Breast epithelium (tissue), 4 donors: ENCODE results near the gene SLC66A2. TPM values are rescaled to one million over a fixed set of nuclear protein-coding genes. Genes with fewer than 3 reads are reported as not detected.
A peak's percentile ranks its signal among the peaks of the same experiment; 100 is the strongest.

Experiments used
- DNase-seq, 2 donors: peaks; one replicate each; pipeline ENCODE4 v3.0.0-alpha.2; 2019; ENCODE audit warnings: low spot score in 2 of 2
- H3K27ac ChIP-seq, 2 donors: fragments of 200-600 bp; sonication (generic) in 1 of 2; one replicate each; pipeline ENCODE4 v1.5.1; 2016 to 2019; ENCODE audit warnings: mild to moderate bottlenecking in 1 of 2
- H3K27me3 ChIP-seq, 2 donors: fragments of 200-600 bp; sonication (generic) in 1 of 2; one replicate each; pipeline versions ENCODE4 v1.5.1 to v1.6.0; 2017 to 2019; ENCODE audit warnings: control low read depth in 1 of 2, mild to moderate bottlenecking in 1 of 2
- H3K36me3 ChIP-seq: fragments of 200-600 bp; one replicate; pipeline ENCODE4 v1.5.1; 2019
- H3K4me1 ChIP-seq, 2 donors: fragments of 200-600 bp; sonication (generic); one replicate each; pipeline ENCODE4 v1.5.1; 2016 to 2019; ENCODE audit warnings: control low read depth in 1 of 2
- H3K4me3 ChIP-seq, 3 donors: fragments of 200-600 bp; sonication (generic); 1 replicate in 2 of 3; 2 replicates in 1 of 3; pipeline ENCODE4 v1.5.1; 2016 to 2019; ENCODE audit warnings: mild to moderate bottlenecking in 3 of 3, moderate library complexity in 2 of 3
- H3K9me3 ChIP-seq, 2 donors: fragments of 200-600 bp; sonication (generic) in 1 of 2; one replicate each; pipeline ENCODE4 v1.5.1; 2016 to 2019; ENCODE audit warnings: control low read depth in 1 of 2
- POLR2A ChIP-seq: fragments of 450-650 bp; IDR thresholded peaks from one replicate; pipeline ENCODE4 v1.6.1; 2016; ENCODE audit warnings: antibody characterized with exemption, mild to moderate bottlenecking, moderate library complexity
- POLR2AphosphoS5 ChIP-seq, 3 donors: sonication (generic); formaldehyde crosslinking; IDR thresholded peaks; one replicate each; pipeline ENCODE4 v1.6.1; 2017; ENCODE audit warnings: antibody characterized with exemption in 3 of 3
- intact Hi-C: fragments of 100-400 bp; cut with DNase I; formaldehyde crosslinking; loops from one replicate; pipeline ENCODE4 v1.15.1; 2023; ENCODE audit warnings: low total_unique reads
- total RNA-seq, 3 donors: library from RNA; depleted of rRNA; stranded (reverse); fragments of >200 nt; gene quantifications; one replicate each; pipeline ENCODE4 v1.1.0, GENCODE V29; 2016
- TF ChIP-seq, protein P1 (sequence below), 3 donors: fragments of 450-650 bp; IDR thresholded peaks; one replicate each; pipeline ENCODE4 v1.5.1; 2016 to 2017; ENCODE audit warnings: antibody characterized with exemption in 3 of 3, mild to moderate bottlenecking in 3 of 3, moderate library complexity in 3 of 3

SLC66A2 gene
- total RNA-seq, 3 donors from 2014 or later = 45.2 to 141 (median 65.9) TPM

DNA sequence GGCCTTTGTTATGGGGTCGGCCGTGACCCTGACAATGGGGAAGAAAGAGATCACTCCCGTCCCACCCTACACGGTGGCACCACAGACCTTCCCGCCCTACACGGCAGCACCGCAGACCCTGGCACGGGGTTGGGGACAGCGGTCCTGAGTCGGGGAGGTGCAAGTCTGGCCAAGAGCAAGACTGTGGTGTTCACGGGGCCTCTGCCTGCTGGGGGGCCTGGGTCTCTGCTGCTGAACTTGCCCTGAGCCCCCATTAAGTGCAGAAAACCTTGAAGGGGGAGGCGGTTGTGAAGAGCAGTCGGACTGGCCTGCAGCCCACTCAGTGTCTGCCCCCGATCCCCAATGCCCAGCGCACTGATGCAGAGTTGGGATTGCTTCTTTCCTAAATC is 75.9 kb downstream of the SLC66A2 start:
- Histone ChIP-seq H3K27ac (no peak overlapping the region), H3K36me3 (no peaks in the 10 kb centered on the region), H3K4me3 (peak overlapping the region in 1 of 3 donors; percentile 37), H3K27me3 (peaks cover 0 to 50% of the 10 kb centered on the region in 2 donors), H3K9me3 (no peaks in the 10 kb centered on the region), H3K4me1 (peaks cover 0 to 4% of the 10 kb centered on the region in 2 donors)
- no peak for DNase-seq
- TF ChIP-seq, protein P1, sequence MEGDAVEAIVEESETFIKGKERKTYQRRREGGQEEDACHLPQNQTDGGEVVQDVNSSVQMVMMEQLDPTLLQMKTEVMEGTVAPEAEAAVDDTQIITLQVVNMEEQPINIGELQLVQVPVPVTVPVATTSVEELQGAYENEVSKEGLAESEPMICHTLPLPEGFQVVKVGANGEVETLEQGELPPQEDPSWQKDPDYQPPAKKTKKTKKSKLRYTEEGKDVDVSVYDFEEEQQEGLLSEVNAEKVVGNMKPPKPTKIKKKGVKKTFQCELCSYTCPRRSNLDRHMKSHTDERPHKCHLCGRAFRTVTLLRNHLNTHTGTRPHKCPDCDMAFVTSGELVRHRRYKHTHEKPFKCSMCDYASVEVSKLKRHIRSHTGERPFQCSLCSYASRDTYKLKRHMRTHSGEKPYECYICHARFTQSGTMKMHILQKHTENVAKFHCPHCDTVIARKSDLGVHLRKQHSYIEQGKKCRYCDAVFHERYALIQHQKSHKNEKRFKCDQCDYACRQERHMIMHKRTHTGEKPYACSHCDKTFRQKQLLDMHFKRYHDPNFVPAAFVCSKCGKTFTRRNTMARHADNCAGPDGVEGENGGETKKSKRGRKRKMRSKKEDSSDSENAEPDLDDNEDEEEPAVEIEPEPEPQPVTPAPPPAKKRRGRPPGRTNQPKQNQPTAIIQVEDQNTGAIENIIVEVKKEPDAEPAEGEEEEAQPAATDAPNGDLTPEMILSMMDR (IDR thresholded peaks at IDR 0.05) = no peak
- TF ChIP-seq POLR2AphosphoS5 (IDR thresholded peaks at IDR 0.05) = no peak
- TF ChIP-seq POLR2A = no peak
- intact Hi-C loops = no loop called here

DNA sequence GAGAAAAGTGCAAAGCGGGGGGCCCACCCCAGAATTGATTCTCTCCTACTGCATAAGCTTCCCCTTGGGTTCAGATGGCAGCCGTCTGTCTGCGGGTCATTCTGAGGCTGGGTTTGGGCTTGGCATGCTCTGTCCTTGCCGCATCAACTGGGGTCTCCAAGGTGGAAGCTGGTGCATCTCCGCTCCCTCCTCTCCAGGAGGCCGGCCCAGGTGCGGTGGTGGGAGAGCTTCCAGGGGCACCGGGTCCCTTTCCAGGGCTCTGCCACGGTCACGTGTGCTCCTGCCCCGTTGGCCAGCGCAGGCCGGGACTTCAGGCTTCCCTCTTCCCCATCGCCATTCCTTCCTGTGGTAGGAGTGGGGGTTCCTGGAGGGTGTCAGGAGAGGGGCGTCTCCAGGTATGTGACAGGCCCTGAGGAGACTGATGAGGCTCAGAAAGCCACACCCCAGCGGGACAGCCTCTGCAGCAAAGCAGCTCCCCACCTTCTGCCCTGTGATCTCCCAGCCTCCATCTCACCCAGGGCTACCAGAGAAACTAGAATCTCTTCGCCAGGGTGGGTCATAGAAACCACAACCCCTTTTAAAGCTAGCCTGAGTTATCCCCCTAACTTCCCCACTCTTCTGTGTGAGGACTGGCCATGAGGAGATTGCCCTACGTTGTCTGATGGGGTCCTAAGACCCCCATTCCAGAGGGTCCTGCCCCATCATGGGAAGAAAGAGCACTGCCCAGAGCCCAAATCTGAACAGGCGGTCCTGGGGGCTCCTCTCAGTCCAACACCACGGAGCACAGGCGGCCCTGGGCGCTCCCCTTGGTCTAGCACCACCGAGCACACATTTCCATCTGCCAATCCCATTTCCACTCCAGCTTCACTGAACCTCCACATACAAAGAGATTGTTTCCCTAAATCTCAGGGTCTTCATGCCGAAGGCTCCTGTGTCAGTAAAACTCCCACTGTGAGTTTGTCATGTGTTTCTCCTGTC is 76.6 kb downstream of the SLC66A2 start:
- Histone ChIP-seq H3K27ac (no peak overlapping the region), H3K36me3 (no peaks in the 10 kb centered on the region), H3K4me3 (no peak overlapping the region), H3K27me3 (peaks cover 0 to 50% of the 10 kb centered on the region in 2 donors), H3K4me1 (peaks cover 0 to 4% of the 10 kb centered on the region in 2 donors), H3K9me3 (no peaks in the 10 kb centered on the region)
- no peak for DNase-seq
- intact Hi-C loops = no loop called here
- TF ChIP-seq POLR2AphosphoS5 (IDR thresholded peaks at IDR 0.05) = no peak
- TF ChIP-seq, protein P1 (IDR thresholded peaks at IDR 0.05) = no peak
- TF ChIP-seq POLR2A = no peak

DNA sequence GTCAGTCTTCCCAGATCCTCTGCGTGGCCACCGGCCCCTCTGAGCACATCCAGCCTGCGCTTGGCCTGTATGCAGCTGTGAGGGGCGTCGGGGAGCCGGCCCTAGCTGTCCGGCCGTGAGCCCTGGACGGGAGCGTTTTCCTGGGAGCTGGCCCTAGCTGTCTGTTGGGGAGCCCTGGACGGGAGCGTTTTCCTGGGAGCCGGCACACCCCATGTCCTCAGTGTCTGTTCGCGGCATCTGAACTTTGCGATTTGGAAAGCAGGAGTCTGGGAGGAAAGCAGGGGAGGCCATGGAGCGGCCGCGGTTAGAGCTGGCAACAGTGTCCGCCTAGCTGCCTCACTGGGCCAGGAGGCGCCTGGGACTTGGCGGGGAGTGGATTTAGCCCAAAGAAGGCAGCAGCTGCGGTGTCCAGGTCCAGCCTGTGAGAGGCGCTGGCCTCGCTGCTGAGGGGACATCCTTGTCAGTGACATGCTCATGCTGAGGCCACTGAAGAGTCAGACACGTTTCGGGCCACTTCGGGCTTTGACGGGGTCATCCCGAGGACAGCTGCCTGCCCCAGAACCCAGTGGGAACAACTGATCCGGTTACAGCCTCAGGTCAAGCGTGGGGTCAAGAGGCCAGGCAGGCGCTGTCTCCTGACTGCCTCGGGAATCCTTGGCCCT is 77.9 kb downstream of the SLC66A2 start:
- TF ChIP-seq POLR2A (no peak), POLR2AphosphoS5 (IDR thresholded peaks at IDR 0.05) (no peak)
- TF ChIP-seq, protein P1 (IDR thresholded peaks at IDR 0.05) = no peak
- Histone ChIP-seq H3K27me3 (peaks cover 0 to 50% of the 10 kb centered on the region in 2 donors), H3K4me3 (no peak overlapping the region), H3K9me3 (no peaks in the 10 kb centered on the region), H3K4me1 (peaks cover 0 to 4% of the 10 kb centered on the region in 2 donors), H3K27ac (no peak overlapping the region), H3K36me3 (no peaks in the 10 kb centered on the region)
- intact Hi-C loops = no loop called here
- DNase-seq = no peak

DNA sequence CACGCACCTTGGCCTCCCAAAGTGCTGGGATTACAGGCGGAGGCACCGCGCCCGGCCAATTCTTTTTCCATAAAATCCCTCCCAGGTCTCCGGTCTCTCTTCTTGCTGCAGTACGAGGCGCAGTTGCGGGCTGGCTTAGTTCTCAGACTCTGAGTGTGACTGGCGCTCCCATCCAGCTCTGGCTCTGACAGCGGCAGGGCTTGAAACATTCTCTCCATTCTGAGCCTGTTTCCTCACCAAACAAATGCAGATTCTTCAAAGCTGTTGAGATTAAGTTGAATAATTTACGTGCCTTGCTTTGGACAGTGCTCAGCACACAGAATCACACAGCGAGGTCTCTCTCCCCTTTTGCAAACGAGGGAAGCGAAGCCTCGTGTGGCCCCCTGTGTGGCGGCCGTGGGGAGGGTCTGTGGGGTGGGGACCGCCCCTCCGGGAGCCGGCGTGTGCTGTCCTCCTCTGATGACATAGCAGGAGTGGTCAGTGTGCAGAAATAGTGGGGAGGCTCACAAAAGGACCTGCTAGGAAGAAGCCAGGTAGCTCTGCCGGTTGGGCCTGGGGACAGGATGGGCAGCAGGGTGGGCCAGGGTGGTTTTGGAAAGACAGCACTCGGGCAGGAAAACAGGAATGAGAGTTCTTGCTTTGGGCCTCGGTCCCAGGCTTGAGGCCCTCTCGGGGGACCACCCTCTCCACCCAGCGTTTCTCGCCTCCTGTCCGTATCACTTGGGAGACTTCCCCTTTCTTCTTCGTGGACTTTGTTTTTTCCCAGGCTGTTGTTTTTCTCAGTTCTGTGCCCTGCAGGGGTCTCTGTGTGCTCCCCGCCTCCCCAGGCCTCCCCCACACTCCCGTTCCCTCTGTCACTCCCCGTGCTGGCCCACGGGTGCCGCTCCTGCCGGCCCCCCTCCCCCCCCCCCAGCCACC is 78.7 kb downstream of the SLC66A2 start:
- H3K9me3 ChIP-seq = no peaks in the 10 kb centered on the region
- no peaks in the 10 kb centered on the region for H3K36me3 ChIP-seq
- DNase-seq = no peak
- H3K4me1 ChIP-seq = peaks cover 0 to 4% of the 10 kb centered on the region in 2 donors
- H3K27ac ChIP-seq = no peak overlapping the region
- intact Hi-C loops = no loop called here
- no peak overlapping the region for H3K4me3 ChIP-seq
- TF ChIP-seq POLR2AphosphoS5 (IDR thresholded peaks at IDR 0.05) = no peak
- TF ChIP-seq POLR2A = no peak
- TF ChIP-seq, protein P1 (IDR thresholded peaks at IDR 0.05) = no peak
- peaks cover 0 to 49% of the 10 kb centered on the region in 2 donors for H3K27me3 ChIP-seq
